Heart right ventricle (tissue), 16 donors: ENCODE results near the gene PGM5. TPM values are rescaled to one million over a fixed set of nuclear protein-coding genes. Genes with fewer than 3 reads are reported as not detected.
A peak's percentile ranks its signal among the peaks of the same experiment; 100 is the strongest.

Experiments used
- ATAC-seq, 8 donors: fragments of 200-7000 bp; cut with Tn5 transposase; one replicate each; pipeline ENCODE4 v1.9.1; 2020; ENCODE audit warnings: mild to moderate bottlenecking in 8 of 8, moderate library complexity in 8 of 8, moderate number of reproducible peaks in 1 of 8
- DNase-seq, 2 donors: peaks; one replicate each; pipeline ENCODE4 v3.0.0-alpha.2; 2020
- H3K27ac ChIP-seq, 10 donors: fragments of 200-600 bp; sonication (generic) in 2 of 10; one replicate each; pipeline versions ENCODE4 v1.5.0 to v1.8.0; 2020 to 2022; ENCODE audit warnings: mild to moderate bottlenecking in 3 of 10
- H3K27me3 ChIP-seq, 7 donors: fragments of 200-600 bp; one replicate each; pipeline ENCODE4 v1.8.0; 2021 to 2022; ENCODE audit warnings: mild to moderate bottlenecking in 2 of 7
- H3K36me3 ChIP-seq, 9 donors: fragments of 200-600 bp; sonication (generic) in 1 of 9; one replicate each; pipeline versions ENCODE4 v1.5.0 to v1.8.0; 2020 to 2022; ENCODE audit warnings: mild to moderate bottlenecking in 2 of 9
- H3K4me1 ChIP-seq, 9 donors: fragments of 200-600 bp; sonication (generic) in 1 of 9; one replicate each; pipeline versions ENCODE4 v1.5.0 to v1.8.0; 2020 to 2022; ENCODE audit warnings: mild to moderate bottlenecking in 4 of 9
- H3K4me3 ChIP-seq, 10 donors: fragments of 200-600 bp; sonication (generic) in 2 of 10; one replicate each; pipeline versions ENCODE4 v1.5.0 to v1.8.0; 2020 to 2022; ENCODE audit warnings: mild to moderate bottlenecking in 7 of 10, moderate library complexity in 2 of 10
- H3K9me3 ChIP-seq, 11 donors: fragments of 200-600 bp in 10 of 11; sonication (generic) in 2 of 11; one replicate each; pipeline versions ENCODE4 v1.5.0 to v1.8.0; 2013 to 2022; ENCODE audit warnings: mild to moderate bottlenecking in 2 of 11, control low read depth in 1 of 11, moderate library complexity in 1 of 11
- WGBS, 2 donors: extraction: QIAGEN DNeasy Blood & Tissue Kit; methylation state at CpG; one replicate each; pipeline ENCODE4 v1.1.7; 2013; ENCODE audit warnings: inconsistent platforms in 1 of 2; 5-methylcytosine and 5-hydroxymethylcytosine counted together
- intact Hi-C, 10 donors: fragments of 100-400 bp; cut with DNase I; formaldehyde crosslinking; loops; one replicate each; pipeline versions ENCODE4 v1.11.1 to v1.14.2; 2022
- polyA plus RNA-seq, 2 donors: library from polyadenylated mRNA; stranded (reverse); fragments of 200-250 nt; gene quantifications; one replicate each; pipeline ENCODE4 v1.2.3, GENCODE V29; 2013
- total RNA-seq, 10 donors: library from RNA; stranded (reverse); fragmentation: NEBNext Ultra II Directional in 3 of 10; extraction: Animal tissue kit (Norgen Biotek cat#: 25700) in 3 of 10; gene quantifications; one replicate each; pipeline versions ENCODE4 v1.2.1 to v1.2.4, GENCODE V29; 2021 to 2023
- TF ChIP-seq, protein P1 (sequence below), 9 donors: fragments of 200-600 bp; sonication (generic) in 2 of 9; IDR thresholded peaks; one replicate each; pipeline versions ENCODE4 v1.5.0 to v1.8.0; 2021 to 2022; ENCODE audit warnings: antibody characterized with exemption in 9 of 9, mild to moderate bottlenecking in 5 of 9, moderate library complexity in 1 of 9
- donor health status: Arrhythmogenic right ventricular cardiomyopathy.
- donor health status: ischemic (EF 13 %, LVEDD 7.1; RV severe dilation, severe dysfunction).
- donor health status: healthy with polysubstance abuse.
- donor health status: DM: no; HTN: yes; CAD: no.
- donor health status: DM: no; HTN: no; CAD: no.
- donor health status: ischemic (EF 25% LVEDD 6.9; RV normal size, moderate dysfunction).
- donor health status: ischemic (EF 25% LVEDD 5.7; RV mildly dilated, moderate dysfunction).
- donor health status: healthy.
- donor health status: DM: yes; HTN: yes; CAD: no.
- donor health status: Ischemic cardiomyopathy.
- donor health status: ischemic (EF 35%, LVEDD 5.7; RV mildly dilated, moderate dysfunction).
- donor health status: nonischemic (EF 11% LVEDD 7.7; RV severe dilation, severe dysfunction).
- donor health status: DM: yes; HTN: yes; CAD: no.
- donor health status: PGD.
- donor health status: ischemic (EF 29% LVEDD 5.4; RV normal size, mild dysfunction).
- donor health status: nonischemic (EF 23%, LVEDD 6.1; RV moderate dilation, normal function).

PGM5 gene
- total and polyA plus RNA-seq, 12 donors = 26.8 to 245 (median 175) TPM

DNA sequence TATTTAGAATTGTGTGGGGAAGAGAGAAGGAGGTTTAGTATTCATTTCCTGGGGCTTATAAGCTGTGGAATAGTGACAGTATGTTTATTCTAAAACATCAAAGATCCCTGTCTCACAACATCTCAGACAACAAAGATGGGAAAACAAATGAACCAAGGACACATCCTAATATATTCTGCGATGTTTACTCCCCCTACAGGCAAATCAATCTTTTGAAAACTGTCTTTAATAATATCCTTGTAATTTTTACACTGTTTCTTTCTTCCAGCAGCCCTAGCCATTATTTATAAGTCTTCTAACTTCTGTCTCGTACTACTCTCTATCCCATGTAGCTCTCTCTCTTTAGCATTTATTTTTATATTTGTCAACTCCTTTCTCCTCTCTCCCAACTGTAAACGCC is 217.7 kb downstream of the PGM5 start:
- Histone ChIP-seq H3K27me3 (no peaks in the 10 kb centered on the region), H3K36me3 (no peaks in the 10 kb centered on the region), H3K4me1 (no peaks in the 10 kb centered on the region), H3K9me3 (peaks cover 0 to 8% (median 0%) of the 10 kb centered on the region in 11 donors), H3K4me3 (no peak overlapping the region), H3K27ac (no peak overlapping the region)
- TF ChIP-seq, protein P1, sequence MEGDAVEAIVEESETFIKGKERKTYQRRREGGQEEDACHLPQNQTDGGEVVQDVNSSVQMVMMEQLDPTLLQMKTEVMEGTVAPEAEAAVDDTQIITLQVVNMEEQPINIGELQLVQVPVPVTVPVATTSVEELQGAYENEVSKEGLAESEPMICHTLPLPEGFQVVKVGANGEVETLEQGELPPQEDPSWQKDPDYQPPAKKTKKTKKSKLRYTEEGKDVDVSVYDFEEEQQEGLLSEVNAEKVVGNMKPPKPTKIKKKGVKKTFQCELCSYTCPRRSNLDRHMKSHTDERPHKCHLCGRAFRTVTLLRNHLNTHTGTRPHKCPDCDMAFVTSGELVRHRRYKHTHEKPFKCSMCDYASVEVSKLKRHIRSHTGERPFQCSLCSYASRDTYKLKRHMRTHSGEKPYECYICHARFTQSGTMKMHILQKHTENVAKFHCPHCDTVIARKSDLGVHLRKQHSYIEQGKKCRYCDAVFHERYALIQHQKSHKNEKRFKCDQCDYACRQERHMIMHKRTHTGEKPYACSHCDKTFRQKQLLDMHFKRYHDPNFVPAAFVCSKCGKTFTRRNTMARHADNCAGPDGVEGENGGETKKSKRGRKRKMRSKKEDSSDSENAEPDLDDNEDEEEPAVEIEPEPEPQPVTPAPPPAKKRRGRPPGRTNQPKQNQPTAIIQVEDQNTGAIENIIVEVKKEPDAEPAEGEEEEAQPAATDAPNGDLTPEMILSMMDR (IDR thresholded peaks at IDR 0.05) = peak in 7 of 9 donors; percentile 32 to 57 (median 43)
- intact Hi-C loops = loop anchor here in 2 of 10 donors (10.0 kb wide), 2 partner anchors 61 to 229 kb away; no protein-coding TSS in a partner anchor
- ATAC-seq = peak in 1 of 8 donors; percentile 37
- WGBS, 2 donors = 62 to 71% methylated on average over 3 of the region's 3 CpGs
- no peak for DNase-seq

DNA sequence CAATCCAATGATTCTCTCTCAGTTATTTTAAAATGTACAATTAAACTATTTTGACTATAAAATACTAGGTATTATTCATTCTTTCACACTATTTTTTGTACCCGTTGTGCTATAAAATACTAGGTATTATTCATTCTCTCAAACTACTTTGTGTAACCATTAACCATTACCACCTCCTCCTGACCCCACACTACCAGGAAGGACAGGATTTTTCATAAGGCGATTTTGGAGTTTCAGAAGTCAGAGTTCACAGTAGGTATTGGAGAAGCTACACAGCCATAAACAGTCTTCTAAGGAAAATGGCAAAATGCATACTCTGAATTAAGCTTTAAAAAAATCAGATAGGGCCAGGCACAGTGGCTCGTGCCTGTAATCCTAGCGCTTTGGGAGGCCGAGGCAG is 219.4 kb downstream of the PGM5 start:
- Histone ChIP-seq H3K9me3 (peaks cover 0 to 8% (median 0%) of the 10 kb centered on the region in 11 donors), H3K27ac (no peak overlapping the region), H3K36me3 (no peaks in the 10 kb centered on the region), H3K27me3 (no peaks in the 10 kb centered on the region), H3K4me3 (no peak overlapping the region), H3K4me1 (no peaks in the 10 kb centered on the region)
- WGBS, 2 donors = 71 to 74% methylated on average over 5 of the region's 5 CpGs
- no peak for DNase-seq
- TF ChIP-seq, protein P1 (IDR thresholded peaks at IDR 0.05) = no peak
- intact Hi-C loops = loop anchor here in 3 of 10 donors (5.0 to 10.0 kb wide), 3 partner anchors 59 to 431 kb away; no protein-coding TSS in a partner anchor
- ATAC-seq = no peak

DNA sequence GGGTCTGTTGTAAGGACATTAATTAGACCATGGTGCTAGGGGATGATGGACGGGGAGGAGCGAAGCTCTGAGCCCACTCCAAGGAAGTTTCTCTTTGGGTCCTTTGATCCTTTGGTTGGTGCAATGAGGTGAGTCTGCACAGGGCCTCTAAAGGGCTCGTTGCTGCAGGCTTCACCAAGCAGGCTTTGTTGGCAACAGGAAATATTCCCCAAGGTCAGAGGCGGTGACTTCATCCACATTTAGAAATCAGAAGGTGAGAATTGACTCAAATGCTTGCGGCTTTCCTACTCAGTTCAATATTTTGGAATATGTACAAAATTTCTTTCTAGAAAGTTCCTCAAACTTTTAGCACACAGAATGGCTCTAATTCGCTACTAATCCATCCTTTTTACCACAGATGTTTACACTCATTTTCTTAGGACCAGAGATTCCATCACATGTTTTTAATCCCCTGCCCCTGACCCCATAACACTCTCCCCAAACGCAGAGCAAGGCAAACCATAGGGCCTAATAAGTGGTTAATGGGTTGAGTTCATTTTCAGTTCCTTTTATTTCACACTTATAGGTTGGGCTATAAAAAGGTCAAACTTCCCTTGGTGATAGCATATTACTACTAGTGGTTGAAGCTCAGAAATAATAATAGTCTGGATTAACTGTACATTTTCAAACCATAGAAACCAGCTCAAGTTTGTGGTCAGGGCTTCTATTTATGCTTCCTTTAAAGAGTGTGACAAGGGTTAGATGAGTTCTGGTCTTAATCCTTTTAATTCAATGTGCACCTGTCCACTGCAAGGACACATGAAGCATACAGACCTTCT is 221.6 kb downstream of the PGM5 start:
- no peak overlapping the region for H3K4me3 ChIP-seq
- intact Hi-C loops = loop anchor here in 3 of 10 donors (5.0 to 10.0 kb wide), 3 partner anchors 57 to 429 kb away; no protein-coding TSS in a partner anchor
- DNase-seq (no peak), ATAC-seq (no peak)
- no peaks in the 10 kb centered on the region for H3K9me3 ChIP-seq
- no peaks in the 10 kb centered on the region for H3K36me3 ChIP-seq
- no peaks in the 10 kb centered on the region for H3K27me3 ChIP-seq
- H3K4me1 ChIP-seq = no peaks in the 10 kb centered on the region
- TF ChIP-seq, protein P1 (IDR thresholded peaks at IDR 0.05) = no peak
- no peak overlapping the region for H3K27ac ChIP-seq
- 71 to 82% methylated on average over 7 of the region's 7 CpGs for WGBS, 2 donors

Other genes with a start within 250 kb of the PGM5 start
- gene ZNG1C, start 114.6 kb upstream of the PGM5 start, total RNA-seq = 10 to 100 TPM in 4 of 10 donors, 1 to 10 TPM in 6; 2.3 to 12.4 (median 7.7) TPM
- gene ZNG1C, start 114.6 kb upstream of the PGM5 start, polyA plus RNA-seq = 10 to 100 TPM in 1 of 2 donors, 1 to 10 TPM in 1; 6.1 to 14.2 TPM
- not detected for gene FOXD4L3, start 53.7 kb upstream of the PGM5 start, total RNA-seq
- gene FOXD4L3, start 53.7 kb upstream of the PGM5 start, polyA plus RNA-seq = not detected
- under 1 TPM in 1 of 10 donors, not detected in 9; 0.51 TPM for gene TMEM252, start 184.3 kb downstream of the PGM5 start, total RNA-seq
- under 1 TPM in 1 of 2 donors, not detected in 1; 0.03 TPM for gene TMEM252, start 184.3 kb downstream of the PGM5 start, polyA plus RNA-seq